Amniotic stem cell (primary cell): ENCODE data around the gene GRID1.

Source experiments
- DNase-seq: peaks from one replicate; lab custom pipeline; 2025; lab: John Stamatoyannopoulos, UW

The GRID1 gene

GRCh38 chr10:86213148-86213547, 153.4 kb downstream of the GRID1 start:
- no peak for DNase-seq

DNA sequence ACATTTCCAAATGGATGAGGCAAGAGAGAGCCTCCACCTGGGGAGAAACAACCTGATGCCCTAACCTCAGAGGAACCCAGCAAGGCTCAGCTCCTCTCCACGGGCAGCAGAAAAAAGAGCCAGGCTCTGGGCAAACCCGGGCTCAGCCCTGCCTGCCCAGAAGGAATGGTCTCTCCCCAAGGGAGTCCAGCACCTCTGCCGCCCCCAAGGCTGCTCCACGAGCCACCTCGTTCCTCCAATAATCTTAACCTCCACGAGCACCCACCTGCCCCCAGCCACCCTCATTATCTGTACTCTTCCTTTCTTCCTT, 154.2 kb downstream of the GRID1 start:
- DNase-seq: no peak

DNA sequence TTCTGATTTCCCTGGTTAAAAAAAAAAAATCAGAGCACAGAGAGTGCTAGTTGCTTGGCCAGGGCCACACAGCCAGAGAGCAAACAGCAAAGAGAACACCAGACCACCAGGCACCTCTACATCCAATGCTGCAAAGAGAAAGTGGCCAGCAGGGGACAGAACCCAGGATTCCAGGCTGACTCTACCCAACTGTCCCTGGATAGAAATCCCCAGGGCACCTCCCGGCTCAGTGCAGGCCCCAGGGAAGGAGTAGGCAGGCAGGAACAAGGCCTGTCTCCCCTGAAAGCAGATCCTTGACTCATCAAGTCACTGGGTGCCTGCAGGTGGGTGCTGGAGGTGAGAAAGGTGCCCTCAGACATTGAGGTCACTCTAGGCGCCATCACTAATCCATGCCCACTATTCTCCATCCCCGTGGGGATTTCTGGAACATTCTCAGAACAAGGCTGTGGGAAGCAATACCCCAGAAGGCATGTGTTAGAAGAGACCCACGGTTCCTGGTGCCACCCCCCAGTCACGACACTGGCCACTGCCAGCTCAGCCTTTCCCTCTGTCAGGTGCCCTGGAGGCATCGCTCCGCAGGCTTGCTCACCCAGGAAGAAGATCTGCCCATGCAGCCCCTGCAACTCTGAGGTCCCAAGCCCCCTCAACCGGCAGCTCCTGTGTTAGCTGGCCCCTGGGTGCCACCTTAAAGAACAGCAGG, 154.8 kb downstream of the GRID1 start:
- DNase-seq: no peak

- no peak for DNase-seq
Measured at GRCh38 chr10:86210416-86210815, 156.2 kb downstream of the GRID1 start.

- DNase-seq: no peak
Measured at GRCh38 chr10:86209726-86210125, 156.9 kb downstream of the GRID1 start.

GRCh38 chr10:86207226-86207625, 159.4 kb downstream of the GRID1 start:
- no peak for DNase-seq

DNA sequence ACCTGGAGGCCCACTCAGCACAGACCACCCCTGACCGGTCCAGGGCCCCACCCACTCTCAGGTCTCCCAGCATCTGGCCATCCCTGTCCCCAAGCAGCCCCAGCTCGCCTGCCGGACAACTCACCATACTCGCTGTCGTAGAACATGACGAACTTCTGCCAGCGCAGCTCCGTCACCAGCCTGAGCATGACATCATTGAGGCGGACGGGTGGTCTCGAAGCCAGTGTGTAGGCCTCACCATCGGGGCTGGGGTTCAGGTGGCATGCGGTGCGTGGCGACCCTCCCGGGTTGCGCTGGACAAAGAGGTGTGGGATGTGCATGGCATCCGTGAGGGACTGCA, 160.4 kb downstream of the GRID1 start:
- no peak for DNase-seq

- no peak for DNase-seq
Measured at GRCh38 chr10:86205306-86206239, 161.0 kb downstream of the GRID1 start.

DNA sequence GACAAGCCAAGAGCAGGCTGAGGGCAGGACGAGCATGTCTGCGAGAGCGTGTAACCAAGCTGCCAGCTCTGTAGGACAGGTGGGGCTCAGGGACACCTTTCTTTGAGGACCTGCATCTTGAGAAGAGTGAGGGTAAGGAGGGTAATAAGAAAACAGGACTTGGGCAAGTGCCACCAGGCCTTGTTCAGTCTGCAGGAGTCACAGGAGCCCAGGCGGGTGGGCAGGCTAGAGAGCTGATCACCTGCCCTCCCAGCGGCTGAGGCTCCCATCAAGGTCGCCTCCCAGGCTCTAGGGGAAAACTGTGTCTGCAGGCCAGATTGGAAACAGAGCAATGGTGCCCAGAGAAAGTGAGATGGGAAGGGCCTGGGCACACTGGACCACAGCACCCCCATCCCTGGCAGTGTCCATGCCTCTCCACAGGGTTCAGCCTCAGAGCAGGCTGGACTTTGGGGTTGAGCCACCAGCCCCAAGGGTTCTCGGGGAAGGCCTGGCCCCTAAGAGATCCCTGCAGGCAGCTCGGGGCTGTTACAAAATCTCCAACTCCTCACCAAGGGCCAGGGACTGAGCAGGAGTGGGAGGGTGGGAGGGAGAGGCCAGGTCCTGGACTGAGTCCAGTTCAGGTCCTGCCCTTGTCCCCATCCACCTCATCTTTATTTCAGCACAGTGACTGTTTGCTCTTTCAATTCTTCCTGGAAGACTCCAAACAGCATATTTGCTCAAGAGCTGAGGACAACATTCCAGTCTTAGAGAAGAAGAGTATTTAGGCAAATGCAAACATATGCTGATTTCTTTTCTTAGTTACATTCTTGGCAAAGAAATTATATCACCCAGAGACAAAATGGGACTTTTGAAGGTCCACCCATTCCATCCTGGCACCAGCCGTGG, 161.9 kb downstream of the GRID1 start:
- DNase-seq: no peak

DNA sequence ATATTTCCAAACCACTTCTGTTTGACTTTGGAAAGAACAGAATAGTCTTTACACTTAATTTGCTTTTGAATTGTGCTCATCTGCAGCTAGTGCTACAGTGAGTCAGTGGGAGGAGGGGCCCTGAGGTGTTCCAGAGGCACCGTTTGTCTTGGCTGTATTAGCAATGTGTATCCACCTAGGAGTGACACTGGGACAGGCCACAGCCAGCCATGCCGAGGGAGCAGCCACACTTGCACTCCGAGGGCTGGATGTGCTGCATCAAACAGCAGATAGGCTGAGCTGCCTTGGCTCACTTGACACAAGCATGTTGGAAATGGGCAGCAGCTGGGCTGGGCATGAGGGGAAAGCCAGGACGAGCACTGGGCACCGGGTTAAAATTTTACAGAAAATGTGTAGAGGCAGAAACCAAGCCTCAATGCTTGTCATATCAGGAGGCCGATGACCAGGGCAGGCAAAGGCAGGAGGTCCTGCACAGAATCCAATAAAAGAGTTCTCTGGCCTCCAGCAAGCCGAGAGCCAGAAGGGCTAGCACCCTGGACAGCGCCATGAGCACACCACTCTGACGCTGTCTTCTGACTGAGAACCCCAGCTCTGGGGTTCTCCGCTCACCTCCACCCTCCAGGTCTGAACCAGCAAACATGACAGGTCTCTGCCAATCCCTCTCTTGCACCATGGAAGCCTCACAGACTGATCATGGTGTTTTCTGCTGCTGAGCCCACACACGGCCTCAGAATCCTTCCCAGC, 163.3 kb downstream of the GRID1 start:
- DNase-seq: no peak

GRCh38 chr10:86202226-86202735, 164.3 kb downstream of the GRID1 start:
- DNase-seq: no peak

DNA sequence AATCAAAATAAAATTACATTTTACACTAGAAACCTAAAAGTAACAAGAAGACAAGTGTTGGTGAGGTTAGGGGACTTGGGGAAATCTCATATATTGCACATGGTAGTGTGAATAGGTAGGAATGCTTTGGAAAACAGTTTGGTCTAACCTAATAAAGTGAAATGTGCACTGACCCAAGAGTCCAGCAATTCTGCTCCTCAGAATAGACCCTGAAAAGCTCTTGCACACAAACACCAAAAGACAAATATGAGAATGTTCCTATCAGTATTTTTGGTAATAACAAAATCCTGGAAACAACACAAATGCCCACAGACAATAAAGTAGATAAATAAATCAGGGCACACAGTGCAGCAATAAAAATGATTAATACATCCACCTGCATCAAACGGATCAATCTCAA, 165.7 kb downstream of the GRID1 start:
- DNase-seq: no peak

DNA sequence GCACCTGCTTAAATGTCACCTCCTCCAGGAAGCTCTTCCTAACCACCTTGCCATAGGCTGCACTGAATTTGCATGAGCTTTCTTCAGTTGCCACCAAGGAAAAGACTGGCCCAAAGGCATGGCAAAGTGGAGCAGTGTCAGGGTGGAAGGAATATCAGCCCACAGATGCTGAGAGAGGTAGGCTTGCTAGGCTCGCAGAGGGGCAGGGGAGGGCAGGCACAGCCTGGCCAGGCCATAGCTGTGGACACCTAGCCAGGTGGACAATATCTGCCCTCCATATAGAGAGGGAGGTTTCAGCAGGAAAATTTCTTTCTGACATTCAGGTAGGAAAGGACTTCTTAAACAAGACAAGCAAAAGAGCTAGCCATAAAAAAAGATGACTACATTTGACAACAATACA, 166.3 kb downstream of the GRID1 start:
- DNase-seq: no peak

DNA sequence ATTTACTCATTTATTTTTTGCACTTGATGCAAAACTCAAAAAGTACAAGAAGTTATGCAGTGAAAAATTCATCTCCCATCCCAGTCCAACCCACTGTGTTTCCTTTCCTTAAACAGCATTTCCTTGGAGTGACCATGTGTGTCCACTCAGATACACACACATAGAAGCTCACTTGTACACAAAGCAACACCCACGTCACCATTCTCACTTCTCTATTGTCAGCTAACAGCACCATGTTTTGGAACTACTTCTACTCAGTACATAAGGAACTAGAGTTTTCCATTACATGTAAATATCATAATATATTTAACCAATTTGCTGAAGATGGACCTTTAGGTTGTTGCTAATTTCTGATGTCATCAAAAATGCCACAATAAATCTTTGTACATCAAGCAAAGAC, 167.6 kb downstream of the GRID1 start:
- no peak for DNase-seq

DNA sequence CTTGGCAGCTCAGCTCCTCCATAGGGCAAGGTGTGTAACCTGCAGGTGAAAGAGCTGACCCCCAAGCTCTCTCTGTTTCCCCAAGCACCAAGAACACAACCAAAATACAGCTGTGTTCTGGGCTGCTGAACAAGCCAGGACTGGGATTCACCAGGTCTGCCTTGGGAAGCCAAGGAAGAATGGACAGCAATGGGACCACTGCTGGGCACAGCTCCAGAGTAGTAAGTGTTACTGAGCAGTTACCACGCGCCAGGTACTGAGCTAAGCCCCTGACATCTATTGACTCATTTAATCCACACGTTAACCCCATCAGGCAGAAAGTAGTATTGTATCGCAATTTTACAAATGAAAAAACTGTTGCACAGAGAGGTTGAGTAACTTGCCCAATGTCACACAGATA, 168.3 kb downstream of the GRID1 start:
- DNase-seq: no peak

- no peak for DNase-seq
Measured at GRCh38 chr10:86197166-86197790, 169.3 kb downstream of the GRID1 start.

DNA sequence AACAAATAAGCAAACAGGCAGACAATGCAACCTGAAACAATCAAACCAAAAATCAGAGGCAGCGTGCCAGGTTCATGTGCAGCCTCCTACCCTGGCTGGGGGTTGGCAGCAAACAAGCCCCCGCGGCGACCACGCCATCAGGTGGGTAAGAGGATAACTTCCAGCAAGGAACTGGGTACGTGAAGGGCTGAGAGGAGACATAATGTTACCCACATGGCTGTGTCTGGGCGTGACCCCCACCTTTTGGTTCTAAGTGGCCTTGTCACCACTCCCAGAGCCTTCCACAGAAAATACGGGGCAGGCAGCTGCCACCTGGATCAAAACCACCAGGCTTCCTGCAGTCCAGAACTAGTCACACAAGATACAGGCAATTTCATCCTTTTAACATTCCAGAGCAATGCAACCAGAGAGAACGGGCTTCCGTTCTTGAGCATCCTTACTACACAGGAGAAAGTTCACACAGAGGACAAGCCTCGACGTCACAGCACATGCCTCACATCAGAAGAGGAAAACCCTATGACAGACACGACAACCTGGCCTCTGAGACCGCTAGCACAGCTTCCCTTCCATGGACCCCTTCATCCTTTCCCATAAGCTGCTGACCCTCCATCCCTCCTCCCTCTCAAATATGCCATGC, 171.0 kb downstream of the GRID1 start:
- no peak for DNase-seq

DNA sequence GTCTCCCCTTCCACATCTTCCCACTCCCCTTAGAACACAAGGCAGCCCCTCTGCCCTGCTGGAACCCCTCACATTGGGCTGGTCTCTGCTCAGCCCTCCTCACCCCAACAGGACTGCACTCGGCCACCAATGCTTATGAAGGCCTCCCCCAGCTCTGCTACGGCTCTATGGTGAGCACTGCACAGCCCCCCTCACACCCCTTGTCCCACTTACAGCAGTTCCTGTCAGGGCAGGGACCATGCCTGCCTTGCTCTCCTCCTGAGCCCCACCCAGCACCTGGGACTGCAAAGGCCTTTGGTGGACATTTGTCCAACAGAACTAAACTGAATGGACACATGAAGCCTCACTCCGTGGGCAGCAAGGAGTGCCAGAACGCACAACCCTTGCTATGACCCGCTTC, 171.9 kb downstream of the GRID1 start:
- no peak for DNase-seq

DNA sequence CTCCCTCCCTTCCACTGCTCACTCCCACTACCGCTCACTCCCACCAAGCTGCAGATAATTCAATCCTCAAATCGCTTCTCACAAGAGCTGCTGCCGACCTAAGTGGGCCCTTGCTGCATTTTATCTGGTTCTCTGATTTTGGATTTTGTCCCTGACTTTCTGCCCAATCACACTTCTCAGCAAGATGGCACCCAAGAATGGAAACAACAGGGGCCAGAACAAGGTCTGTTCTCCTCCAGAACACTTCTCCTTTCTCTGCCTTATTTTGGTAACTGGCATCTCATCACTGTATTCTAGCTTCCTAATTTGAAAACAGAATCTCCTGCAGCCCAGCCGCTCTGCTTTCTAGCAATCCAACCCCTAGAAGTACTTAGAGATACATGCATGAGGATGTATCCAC, 172.8 kb downstream of the GRID1 start:
- DNase-seq: no peak

DNA sequence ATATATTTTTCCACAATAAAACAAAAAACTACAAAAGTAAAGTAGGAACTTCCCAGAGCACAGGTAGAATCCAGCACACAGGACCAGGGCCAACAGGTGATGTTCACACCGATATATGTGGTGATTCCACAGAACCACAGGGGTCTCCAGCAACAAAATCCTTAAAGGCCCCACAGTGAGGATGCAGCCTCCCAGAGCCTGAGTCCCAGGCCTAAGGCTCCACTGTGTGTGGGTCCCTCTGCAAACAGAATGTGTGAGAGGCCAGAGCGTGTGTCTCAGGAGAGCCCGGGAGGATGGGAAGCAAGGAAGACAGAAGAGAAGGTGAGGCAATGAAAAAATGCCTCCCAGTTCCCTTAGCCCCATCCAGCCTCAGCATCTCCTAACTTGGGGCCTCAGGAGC, 173.9 kb downstream of the GRID1 start:
- no peak for DNase-seq

- DNase-seq: no peak
Measured at GRCh38 chr10:86192147-86192546, 174.4 kb downstream of the GRID1 start.
